Measurements from ENCODE around the gene USH2A.
"Not testable (repeated sequence)": the region's sequence is repeated elsewhere in the genome, so short reads cannot be mapped to it uniquely, and the experiment has no call there.

The USH2A gene

DNA sequence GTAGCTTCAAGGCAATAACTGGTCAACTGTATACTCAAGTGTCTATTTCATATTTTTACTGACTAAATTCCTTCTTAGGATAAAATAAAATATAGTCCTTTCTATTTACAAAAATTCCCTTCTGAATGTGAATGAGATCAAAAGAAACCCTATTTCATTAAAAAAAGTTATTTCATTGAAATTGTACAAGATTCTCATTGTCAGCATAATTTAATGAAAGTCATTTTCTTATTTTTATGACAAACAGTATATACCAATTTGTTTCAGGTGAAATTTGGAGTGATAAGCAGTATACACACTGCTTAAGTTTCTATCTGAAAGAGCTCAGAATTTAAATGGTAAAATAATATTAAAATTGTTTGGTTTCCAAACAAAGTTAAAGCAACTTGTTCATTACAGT, 269.2 kb downstream of the USH2A start (continued):
- TF ChIP-seq ZBTB49 (tag by site-specific recombination; IDR thresholded peaks at IDR 0.05; ENCODE audit: low read depth): no peak
- TF ChIP-seq, protein P1, sequence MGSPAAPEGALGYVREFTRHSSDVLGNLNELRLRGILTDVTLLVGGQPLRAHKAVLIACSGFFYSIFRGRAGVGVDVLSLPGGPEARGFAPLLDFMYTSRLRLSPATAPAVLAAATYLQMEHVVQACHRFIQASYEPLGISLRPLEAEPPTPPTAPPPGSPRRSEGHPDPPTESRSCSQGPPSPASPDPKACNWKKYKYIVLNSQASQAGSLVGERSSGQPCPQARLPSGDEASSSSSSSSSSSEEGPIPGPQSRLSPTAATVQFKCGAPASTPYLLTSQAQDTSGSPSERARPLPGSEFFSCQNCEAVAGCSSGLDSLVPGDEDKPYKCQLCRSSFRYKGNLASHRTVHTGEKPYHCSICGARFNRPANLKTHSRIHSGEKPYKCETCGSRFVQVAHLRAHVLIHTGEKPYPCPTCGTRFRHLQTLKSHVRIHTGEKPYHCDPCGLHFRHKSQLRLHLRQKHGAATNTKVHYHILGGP (tag by site-specific recombination; IDR thresholded peaks at IDR 0.05): no peak
- TF ChIP-seq ZNF623 (tag by site-specific recombination; IDR thresholded peaks at IDR 0.05): no peak
- TF ChIP-seq ZNF23 (tag by site-specific recombination; IDR thresholded peaks at IDR 0.05; ENCODE audit: borderline replicate concordance): no peak
- no peak for TF ChIP-seq ZNF19 (tag by site-specific recombination; IDR thresholded peaks at IDR 0.05; ENCODE audit: low read depth)
- TF ChIP-seq ZNF791 (tag by site-specific recombination; IDR thresholded peaks at IDR 0.05): no peak
- no peak for TF ChIP-seq ZFP69B (tag by site-specific recombination; IDR thresholded peaks at IDR 0.05)
- TF ChIP-seq ZNF335 (tag by site-specific recombination; conservative IDR thresholded peaks at IDR 0.05): no peak
- no peak for TF ChIP-seq ZNF521 (tag by site-specific recombination; IDR thresholded peaks at IDR 0.05)

DNA sequence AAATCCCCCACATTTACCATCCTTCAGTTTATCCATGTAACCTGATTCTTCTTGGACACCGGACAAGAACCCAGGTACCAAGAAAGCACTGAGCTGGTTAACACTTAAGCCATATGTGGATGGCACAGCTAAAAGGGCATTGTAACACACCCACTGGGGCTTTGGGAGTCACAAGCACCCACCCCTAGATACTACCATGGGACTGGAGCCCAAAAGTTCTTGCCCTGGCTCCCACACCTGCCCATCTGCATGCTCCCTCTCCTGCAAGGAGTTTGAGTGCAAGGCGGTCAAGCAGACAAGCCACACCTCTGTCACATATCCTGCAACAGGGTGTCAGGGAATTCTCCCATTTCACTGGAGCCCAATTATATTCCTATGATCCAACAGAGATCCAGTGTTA, 270.1 kb downstream of the USH2A start:
- CTCF ChIA-PET: no interaction called here

DNA sequence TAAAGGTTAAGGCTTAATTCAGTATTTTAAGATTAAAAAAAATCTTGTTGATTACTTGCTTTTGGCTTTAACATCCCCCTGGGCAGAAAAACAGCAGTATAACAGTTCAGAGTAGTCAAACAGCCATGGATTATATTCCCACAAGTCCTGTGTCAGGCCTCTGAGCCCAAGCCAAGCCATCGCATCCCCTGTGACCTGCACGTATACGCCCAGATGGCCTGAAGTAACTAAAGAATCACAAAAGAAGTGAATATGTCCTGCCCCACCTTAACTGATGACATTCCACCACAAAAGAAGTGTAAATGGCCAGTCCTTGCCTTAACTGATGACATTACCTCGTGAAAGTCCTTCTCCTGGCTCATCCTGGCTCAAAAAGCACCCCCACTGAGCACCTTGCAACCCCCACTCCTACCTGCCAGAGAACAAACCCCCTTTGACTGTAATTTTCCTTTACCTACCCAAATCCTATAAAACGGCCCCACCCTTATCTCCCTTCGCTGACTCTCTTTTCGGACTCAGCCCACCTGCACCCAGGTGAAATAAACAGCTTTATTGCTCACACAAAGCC, 277.7 kb downstream of the USH2A start:
- H3K4me1 ChIP-seq (ENCODE audit: control insufficient read depth, insufficient read depth, low read length); H3K27ac ChIP-seq (ENCODE audit: extremely low read depth, low read depth, low read length); H3K9me3 ChIP-seq (ENCODE audit: control insufficient read depth, insufficient read depth, low read depth, low read length); H3K36me3 ChIP-seq (ENCODE audit: control insufficient read depth in 2 of 2, insufficient read depth in 1 of 2, low read length in 2 of 2); H3K4me3 ChIP-seq (ENCODE audit: low read depth, low read length); POLR2A ChIA-PET; CTCF ChIA-PET: not testable (repeated sequence)

More for the DNA sequence above, 270.1 kb downstream of the USH2A start:
- Histone ChIP-seq H3K36me3 (ENCODE audit: control insufficient read depth in 2 of 2, insufficient read depth in 1 of 2, low read length in 2 of 2) (no peaks in the 10 kb centered on the region), H3K9me3 (ENCODE audit: control insufficient read depth, insufficient read depth, low read depth, low read length) (no peaks in the 10 kb centered on the region), H3K4me1 (ENCODE audit: control insufficient read depth, insufficient read depth, low read length) (no peaks in the 10 kb centered on the region), H3K4me3 (ENCODE audit: low read depth, low read length) (no peak overlapping the region), H3K27ac (ENCODE audit: extremely low read depth, low read depth, low read length) (no peak overlapping the region)
- POLR2A ChIA-PET: no interaction called here
- no peak for TF ChIP-seq ZNF548 (tag by site-specific recombination; IDR thresholded peaks at IDR 0.05)
- TF ChIP-seq ZNF394 (tag by site-specific recombination; IDR thresholded peaks at IDR 0.05; ENCODE audit: borderline replicate concordance): no peak
- no peak for TF ChIP-seq ZNF785 (tag by site-specific recombination; IDR thresholded peaks at IDR 0.05)
- no peak for TF ChIP-seq ZFHX2 (tag by site-specific recombination; conservative IDR thresholded peaks at IDR 0.05)
- TF ChIP-seq ZNF660 (tag by site-specific recombination; IDR thresholded peaks at IDR 0.05): no peak
- no peak for TF ChIP-seq IKZF3 (tag by site-specific recombination; IDR thresholded peaks at IDR 0.05)
- TF ChIP-seq GLI2 (tag by site-specific recombination; IDR thresholded peaks at IDR 0.05; ENCODE audit: borderline replicate concordance, low read depth): no peak
- no peak for TF ChIP-seq ZNF184 (tag by site-specific recombination; IDR thresholded peaks at IDR 0.05)

Measured in HEK293 (cell line).